ENCODE results near the gene MACROD2.

Gene MACROD2

DNA sequence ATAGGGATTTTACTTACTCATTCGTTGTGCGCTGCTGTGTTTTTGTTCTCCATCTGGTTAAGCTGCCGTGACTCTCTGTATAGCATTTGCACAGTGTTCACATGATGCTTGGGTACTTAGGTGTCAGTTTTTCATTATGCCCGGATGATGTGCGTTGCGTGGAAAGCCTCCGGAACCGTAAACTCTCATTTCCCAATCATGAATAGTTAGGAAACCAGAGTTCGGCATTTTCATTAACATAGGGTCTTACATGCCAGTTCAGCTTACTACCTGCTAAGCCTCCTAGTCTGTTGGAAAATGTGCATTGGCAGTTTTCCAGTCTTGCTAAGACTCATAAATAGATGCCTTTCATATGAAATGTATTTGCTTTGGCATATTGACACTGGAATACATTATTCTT lies 825.5 kb downstream of the MACROD2 start:
- DNase-seq (ENCODE audit: low read depth), result no peak

DNA sequence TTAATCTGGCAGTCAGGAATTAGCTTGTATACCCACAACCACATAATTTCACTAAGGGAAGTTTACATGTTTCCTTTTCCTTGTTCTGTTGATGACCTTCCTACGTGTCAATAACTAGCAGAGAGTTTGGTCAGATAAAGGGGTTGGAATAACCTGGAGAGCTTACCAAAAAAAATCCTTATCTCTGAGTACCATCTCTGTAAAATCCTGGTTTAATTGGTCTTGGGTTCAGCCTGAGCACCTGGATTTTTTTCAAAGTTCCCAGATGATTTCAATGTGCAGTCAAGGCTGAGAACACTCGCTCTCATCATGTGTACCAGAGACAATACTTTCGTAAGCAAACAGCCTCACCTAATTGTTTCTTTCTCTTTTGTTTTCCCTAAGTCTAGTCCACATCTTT lies 825.9 kb downstream of the MACROD2 start:
- DNase-seq (ENCODE audit: low read depth), result no peak

DNA sequence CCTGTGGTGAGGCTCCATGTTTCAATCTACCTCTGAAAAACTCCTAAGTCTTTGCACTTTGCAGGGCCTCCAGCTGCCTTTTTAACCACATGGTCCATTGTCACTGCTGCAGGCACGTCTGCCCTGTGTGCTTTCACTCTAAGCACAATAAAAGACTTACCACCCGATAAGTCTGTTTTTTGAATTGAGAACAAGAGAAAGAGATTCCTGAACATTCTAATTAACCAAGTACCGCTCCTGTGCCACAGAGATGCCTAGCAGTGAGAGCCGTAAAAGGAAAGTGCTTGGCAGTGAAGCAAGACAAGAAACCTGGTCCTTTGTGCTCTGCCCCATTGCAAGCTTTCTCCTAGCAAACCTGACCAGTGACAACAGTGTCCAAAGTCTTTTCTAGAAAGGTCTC lies 829.7 kb downstream of the MACROD2 start:
- no peak for DNase-seq (ENCODE audit: low read depth)

DNA sequence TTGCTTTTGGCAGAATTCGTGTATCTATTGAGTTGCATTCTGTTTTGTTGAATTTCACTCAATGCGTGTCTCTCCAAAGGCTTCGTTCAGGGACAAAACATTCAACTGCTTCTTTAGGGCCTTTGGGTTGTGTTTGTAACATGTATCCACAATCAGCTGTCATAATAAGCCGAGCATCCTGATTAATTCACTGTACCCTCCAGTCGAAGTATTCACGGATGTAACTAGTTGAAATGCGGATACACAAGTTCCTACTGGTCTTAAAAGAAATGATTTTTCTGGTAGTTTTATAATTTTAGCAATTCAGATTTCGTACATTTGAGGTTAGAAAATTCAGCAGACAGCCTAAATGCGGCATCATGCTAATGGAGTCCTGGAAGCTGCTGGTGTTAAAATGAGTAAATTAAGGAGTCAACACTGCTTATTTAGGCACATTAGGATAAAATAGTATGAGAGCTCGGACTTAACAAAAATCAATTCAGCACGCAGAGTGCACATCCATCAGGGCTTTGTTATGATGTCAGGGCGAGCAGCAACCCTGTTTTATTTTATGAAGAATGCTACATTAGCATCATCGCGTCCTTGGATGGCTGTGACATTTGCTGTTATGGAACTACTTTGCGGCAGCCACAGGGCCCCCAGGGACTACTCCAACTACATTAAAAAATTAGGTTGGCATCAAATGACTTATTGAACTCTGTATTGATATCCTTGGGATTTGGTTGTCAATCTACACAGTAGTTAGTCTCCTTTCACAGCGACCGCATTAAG lies 831.4 kb downstream of the MACROD2 start:
- no peak for DNase-seq (ENCODE audit: low read depth)

DNA sequence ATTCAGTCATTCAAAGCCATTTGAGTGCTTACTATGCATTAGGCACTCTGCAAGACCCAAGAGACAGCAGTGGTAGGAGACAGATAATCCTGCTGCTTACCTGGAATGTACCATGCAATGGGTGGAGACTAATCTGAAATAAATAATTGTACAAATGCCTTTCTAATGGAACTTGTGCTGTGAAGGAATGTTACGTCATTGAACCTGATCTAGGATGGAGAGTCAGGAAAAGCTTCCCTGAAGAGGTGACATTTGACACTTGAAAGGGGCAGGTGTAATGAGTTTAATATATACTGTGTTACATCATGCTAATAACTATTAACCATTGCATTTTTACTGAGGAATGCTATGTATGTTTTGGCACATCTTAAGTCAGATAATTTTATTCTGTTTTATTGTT lies 833.1 kb downstream of the MACROD2 start:
- DNase-seq (ENCODE audit: low read depth), result no peak

DNA sequence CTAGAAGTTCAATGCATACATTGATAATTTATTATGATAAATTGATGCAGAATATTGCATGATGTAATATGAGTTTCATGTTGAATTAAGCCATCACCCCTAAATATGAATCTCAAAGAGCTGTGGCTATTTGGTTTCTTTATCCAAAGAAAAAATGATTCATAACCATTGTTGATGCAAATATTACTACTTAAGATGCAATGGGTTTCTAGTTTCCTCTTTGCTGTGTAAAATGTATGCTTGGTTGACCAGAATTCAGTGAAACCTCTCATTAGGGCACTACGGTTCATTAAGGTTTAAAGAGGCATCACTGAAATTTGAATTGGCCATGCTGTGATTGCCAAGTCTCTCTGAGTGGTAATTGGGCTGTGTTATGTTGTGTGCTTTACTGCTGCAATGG lies 834.6 kb downstream of the MACROD2 start:
- no peak for DNase-seq (ENCODE audit: low read depth)

DNA sequence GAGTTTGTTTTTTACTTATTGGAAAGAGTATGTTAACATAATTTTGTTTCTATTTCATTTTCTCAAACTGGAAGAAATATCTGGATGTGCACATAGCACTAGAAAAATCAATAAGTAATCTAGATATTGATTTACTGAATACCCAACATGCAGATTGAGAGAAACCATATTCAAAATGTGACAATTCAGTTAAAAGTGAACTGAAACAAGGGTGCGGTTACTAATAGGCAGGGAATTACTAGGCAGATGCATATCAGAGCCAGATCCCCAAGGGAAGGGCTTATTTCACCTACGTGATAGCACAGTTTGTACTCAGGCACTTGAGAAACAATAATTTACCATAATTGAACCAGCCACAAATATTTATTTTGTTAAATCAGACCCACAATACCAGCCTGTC lies 835.1 kb downstream of the MACROD2 start:
- no peak for DNase-seq (ENCODE audit: low read depth)

DNA sequence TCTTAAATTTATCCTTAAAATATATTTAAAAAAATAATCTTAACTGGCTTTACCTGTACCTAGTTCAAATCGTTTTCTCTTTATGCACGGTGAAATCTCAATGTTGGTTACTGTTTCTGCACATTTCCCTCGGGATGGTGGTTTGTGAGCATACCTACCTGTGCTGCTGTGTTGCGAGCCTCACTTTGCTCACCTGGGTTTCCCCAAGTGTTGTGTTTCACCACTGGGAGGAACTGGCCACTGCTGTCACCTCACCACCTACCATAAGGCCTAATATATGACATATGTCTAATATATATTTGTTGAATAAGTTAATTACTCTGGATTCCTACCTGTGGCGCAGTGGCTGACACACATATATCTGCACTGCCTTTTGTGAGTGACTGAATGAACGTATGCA lies 835.6 kb downstream of the MACROD2 start:
- no peak for DNase-seq (ENCODE audit: low read depth)

DNA sequence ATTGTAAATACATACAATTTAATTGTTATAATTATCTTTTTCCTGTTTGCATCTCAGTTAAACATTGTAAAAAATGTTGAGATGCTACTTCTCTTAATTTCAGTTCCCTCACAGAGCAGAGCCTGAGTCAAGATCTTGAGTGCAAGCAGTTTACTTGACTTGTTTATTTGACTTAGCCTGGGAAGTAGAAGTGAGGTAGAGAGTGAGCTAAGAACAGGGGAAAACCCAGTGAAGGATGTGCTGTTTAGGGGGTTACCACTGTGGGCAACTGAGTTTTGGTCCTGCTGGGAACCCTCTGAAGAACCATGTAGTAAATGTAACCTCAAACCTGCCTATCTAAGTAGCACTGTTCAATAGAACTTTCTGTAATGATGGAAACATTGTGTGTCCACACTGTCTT lies 837.3 kb downstream of the MACROD2 start:
- no peak for DNase-seq (ENCODE audit: low read depth)

DNA sequence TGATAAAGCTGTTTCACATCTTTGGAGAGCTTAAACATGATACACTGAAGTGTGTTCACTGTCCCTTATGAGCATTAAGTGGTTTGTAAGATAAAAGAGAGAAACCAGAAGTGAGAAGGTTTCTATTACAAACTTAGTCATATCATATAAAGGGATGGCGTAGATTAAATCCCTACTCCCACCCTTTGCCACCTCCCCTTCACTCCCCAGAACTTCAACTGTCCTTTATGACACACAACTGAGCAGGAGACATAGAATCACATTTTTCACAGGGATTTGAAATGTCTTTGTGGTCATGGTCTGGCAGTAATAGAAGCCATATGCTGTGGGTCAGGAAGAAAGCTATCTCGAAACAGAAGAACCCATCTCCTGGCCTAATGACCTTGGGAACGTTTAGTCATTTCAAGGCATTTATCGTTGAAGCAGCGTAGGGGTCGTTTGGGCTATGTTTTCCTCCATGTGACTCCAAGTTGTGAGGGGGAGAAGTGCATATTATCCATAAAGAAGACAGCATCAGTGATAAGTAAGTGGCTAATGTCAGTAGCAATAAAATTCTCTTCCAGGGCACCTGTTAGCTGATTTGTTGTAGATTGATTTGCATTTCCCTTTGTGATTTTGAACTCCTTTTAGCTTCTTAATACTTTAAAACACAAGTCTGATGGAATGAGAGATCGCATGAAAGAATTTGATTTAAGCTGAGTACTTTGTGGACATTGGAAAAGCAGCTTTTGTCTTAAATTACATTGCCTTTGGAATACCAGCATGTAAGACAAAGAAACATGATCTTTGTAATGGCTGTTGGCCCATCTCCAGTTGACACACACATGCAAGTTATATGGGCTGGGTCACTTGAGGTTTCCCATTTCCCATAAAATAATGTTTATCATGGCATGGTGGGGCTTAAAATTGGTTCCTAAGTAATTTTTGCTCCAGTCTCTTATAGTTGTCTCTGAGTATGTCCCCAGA lies 843.6 kb downstream of the MACROD2 start:
- no peak for DNase-seq (ENCODE audit: low read depth)

DNA sequence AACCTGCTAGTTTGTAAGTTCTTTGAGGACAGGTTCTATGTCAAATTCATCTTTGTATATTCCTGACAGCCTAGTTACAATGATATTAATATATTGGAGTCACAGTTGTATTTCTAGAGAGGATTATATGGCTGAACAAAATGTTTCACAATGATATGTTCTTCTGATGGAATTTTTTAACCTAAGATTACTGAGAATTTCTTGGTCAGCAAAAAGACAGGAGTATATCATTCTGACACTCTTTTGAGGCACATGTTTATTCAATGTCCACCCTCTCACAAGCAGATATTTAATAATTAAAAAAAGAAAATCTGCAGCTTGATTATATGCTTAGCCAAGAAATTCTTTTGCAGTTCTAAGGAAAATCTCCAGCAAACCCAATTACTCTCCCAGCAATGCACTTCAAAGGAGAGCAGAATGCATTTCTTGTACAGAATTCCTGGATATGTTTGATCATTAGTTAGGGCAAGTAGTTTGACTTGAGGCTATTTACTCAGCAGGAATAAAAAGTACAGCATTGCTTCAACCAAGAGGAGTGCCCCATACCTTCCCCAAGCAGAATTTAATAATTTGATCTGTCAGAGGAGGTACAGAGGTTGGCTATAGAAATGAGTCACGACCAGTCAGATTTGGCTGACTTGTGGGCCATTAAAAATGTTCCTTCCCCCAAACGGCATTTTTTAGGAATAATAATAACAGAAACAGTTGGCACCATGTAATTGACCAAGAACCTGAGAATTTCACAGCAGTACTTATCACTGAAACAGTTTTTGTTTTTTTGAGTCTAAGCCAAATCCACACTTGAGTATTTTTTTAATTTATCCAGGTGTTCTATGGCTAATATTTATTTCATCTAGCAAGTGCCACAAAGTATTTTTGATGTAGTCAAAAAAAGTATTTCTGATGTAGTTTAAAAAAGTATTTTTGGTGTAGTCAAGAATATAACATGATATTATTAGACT lies 850.2 kb downstream of the MACROD2 start:
- DNase-seq (ENCODE audit: low read depth), result no peak

DNA sequence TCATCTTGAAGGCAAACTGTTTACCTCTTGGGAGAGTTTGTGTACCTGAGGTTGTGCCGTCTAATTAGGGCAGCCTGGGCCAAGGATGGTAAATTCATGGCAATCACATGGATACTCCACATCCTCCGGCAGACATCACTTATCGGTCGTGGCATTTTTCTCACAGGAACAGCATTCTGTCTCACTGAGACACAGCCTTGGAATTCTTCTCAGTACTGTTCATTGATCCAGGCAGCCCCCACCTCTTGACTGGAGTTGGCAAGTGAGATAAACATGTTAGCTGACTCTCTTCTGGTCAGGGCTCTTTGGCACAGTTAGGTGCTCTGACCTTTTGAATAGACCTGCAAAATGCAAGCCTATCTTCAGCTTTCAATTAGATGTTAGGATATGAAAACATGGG lies 853.5 kb downstream of the MACROD2 start:
- no peak for DNase-seq (ENCODE audit: low read depth)

DNA sequence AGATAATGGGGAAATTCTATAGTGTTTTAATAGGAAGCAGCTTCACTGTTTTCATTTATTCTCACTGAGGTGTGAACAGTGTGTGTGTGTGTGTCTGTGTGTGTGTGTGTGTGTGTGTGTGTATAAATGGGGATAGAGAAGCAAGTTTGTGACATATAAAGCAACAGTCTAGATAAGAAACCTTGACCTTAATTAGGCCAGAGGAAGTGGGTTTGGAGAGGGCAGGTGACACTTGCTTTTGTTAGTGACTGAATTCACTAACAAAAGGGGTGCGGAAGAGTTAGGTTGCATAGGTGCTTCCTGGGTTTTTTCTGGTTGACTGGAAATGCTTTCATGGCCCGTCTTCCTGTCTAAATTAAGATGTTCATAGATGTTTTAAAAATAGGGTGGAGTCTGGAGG lies 857.8 kb downstream of the MACROD2 start:
- DNase-seq (ENCODE audit: low read depth), result no peak

DNA sequence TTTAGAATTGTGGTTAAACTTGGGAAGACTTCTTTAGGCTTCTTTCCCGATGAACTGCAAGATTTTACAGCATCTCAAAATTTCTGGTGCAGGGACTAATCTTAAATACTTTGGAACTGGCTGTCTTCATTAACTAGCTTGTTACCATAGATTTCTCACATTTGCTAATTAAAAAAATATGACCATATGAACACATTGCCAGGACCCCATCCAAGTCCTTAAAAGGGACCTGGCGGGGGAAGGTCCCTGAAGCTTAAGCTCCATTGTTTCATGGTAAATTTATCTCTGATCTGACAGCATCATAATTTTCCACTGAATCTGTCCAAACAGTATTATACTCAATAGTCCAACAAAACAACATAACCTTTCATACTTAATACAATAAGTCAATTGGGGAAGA lies 859.9 kb downstream of the MACROD2 start:
- DNase-seq (ENCODE audit: low read depth), result no peak

DNA sequence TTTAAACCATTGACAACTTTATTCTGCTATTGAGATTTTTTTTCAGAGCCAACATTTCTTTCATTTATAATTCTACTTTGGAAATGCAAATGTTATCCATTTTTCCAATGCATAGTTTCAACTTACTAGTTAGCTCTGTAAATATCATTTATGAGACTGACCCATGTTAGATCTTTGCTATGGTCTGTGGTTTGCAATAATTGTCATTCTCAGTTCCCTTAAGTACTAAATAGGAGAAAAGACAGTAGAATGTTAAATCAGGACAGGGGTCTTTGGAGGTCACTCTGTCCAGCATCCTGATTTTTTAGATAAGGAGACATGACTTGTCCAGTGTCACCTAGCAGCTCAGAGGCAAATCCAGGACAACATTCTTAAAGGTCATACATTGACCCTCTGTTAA lies 864.3 kb downstream of the MACROD2 start:
- no peak for DNase-seq (ENCODE audit: low read depth)

DNA sequence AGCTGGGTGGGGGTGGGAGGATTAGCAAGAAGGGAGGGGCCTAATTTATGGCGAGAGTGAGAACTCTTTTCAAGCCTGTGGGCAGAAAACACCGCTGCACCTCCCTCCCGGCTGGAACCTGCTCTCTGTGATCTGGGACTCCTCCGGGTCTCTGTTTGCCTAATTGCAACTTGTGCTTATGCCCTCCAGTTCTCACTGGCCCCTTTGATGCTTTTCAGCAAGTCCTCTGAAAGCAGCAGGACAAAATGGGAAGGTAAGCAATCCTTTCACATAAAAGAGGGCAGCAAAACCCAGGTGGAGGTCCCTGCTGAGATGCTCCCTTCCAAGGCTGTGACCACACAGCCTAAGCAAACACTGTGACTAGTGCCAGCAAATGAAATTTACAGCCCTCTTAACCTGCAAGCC lies 865.1 kb downstream of the MACROD2 start:
- no peak for DNase-seq (ENCODE audit: low read depth)

DNA sequence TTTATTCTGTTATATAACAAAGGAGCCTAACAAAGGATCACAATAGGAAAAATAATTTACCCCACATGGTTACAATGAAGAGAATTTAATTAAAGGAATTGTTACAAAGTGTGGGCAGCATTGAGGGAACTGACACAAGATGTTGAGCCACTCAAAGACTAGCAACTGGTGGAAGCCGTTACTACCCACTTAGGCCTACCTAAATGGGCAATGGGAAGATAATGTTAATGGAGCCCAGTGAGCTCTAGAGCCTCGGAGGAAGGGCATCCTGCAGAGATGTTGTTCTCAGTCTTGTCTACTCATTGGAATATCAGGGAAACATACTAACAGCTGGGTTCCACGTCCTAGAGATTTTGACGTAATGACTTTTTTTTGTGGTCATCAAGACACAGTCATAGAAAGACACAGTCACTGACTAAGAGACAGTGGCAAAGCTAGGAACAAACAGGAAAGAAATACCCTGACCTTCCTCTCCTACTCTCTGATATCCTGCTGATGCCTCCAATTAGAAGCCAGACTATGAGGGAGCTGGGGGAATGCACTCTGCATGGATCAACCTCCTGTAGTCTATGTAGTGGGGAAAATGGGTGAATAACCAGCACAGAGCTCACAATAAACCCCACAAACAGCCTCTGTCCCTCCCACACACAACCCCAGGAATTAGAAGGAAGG lies 865.8 kb downstream of the MACROD2 start:
- no peak for DNase-seq (ENCODE audit: low read depth)

DNA sequence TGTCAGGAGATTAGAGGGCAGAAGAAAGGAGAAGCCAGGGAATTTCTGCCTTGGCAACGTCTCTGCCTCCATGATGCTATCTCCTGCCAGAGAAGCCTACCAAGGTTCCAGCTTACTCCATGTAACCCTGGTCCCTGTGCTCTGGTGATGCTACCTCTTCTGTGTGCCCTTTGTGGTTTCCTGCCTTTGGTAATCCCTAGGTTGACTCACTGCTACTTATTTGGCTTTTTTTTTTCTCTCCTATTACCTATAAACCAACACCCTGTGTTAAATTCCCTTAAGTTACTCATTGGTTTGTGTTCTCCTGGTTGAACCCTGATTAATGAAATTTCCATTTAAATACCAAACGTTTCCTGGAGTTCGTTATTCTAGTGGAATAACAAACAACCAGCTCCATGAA lies 869.9 kb downstream of the MACROD2 start:
- no peak for DNase-seq (ENCODE audit: low read depth)

DNA sequence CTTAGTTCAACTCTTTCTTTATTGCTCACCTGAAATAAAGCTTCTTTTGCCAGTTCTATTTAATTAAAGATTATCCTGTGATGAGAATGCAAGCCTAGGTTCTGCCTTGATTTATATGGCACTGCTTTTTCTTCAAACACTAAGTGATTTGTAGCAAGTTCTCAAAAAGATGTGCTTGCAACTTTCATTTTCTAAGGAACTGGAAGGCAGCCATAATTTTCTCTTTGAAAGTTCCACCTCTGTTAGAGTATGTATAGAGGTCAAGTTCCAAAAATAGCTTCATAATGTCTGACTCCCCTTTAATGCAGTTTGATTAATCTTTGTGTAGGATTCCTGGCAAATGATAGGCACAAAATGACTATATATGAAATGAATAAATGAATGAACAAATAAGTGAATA lies 870.4 kb downstream of the MACROD2 start:
- no peak for DNase-seq (ENCODE audit: low read depth)

DNA sequence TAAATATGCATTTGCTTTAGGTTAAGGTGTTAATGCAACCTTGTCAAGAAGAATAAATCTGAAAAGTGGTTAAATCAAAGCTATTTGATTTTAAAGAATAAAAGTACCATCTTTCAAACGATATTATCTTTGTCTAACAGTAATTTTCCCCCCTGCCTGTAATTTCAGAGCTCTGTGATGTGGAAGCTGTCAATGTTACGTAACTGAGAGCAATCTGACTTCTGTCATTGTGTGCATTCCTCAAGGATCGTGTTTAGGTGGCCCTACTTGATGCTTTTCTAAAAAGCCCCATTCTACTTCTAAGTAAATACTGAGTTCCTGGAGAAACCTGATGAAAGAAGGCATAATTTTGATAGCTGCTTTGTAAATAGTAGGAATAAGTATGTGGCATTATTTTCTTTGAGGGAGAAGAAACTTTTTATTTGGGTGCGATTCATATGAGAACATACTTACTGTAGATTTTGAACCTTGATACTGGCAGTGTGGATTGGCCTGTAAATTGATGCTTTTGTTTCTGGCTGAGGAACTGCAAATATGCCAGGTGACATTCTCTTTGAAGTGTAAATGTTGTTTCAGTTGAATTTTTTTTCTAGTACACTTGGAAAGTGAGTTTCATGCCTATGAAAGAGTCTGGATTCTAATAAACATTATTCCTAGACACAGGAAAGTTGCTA lies 871.7 kb downstream of the MACROD2 start:
- DNase-seq (ENCODE audit: low read depth), result no peak

All from T follicular helper cell (primary cell).